Measurements from ENCODE around the gene RNU6-1.

RNU6-1 gene

DNA sequence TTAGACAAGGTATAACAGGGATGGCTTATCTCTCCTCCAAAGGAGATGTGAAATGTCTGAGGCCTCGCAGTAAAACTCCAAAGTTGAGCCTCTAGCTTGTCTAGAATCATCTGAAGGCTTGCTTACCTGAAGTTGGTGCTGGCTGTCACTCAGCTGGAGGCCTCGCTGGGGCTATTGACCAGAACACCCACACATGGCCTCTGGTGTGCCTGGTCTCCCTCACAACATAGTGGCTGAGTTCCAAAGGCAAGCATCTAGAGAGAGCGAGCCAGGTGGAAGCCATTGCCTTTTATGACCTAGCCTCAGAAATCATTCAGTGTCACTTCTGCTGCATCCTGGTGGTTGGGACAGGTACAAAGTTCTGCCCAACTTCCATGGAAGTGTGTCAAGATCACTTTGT lies 17.4 kb upstream of the RNU6-1 start:
- no peaks in the 10 kb centered on the region for H3K4me1 ChIP-seq (ENCODE audit: control insufficient read depth, insufficient read depth, low read length, unreplicated experiment)

GRCh38 chr15:67855842-67856241 lies 16.0 kb upstream of the RNU6-1 start:
- Histone ChIP-seq H3K4me3 (ENCODE audit: low read depth, low read length) (no peak overlapping the region), H2AFZ (ENCODE audit: low read length, unreplicated experiment) (no peak overlapping the region)

More for the DNA sequence above, 17.4 kb upstream of the RNU6-1 start:
- Histone ChIP-seq H3K4me3 (ENCODE audit: low read depth, low read length) (no peak overlapping the region), H3K27ac (ENCODE audit: low read depth, low read length) (no peak overlapping the region), H3K79me2 (ENCODE audit: control insufficient read depth, insufficient read depth, low read length, unreplicated experiment) (no peaks in the 10 kb centered on the region), H2AFZ (ENCODE audit: low read length, unreplicated experiment) (no peak overlapping the region), H3K27me3 (ENCODE audit: insufficient read depth, low read length) (no peaks in the 10 kb centered on the region), H3K36me3 (ENCODE audit: insufficient read depth, low read length) (no peaks in the 10 kb centered on the region)

DNA sequence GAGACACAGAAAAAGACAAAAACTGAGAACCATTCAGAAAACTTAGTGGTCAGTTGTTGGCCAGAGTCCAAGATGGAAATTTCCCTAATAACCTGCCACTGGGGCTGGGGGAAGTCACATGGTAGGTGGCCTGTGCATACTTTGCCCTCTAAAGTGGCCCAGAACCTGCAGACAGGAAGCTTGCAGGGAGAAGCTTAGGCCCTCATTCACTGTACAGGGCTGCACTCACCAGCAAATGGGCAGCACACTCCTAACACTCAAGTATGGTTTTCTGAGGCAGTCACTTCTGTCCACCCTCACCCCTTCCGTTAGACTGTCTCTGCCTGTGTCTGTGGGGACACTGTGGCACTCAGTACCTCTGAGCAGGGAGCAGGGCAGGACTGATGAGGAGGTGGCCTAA lies 14.5 kb upstream of the RNU6-1 start:
- no peaks in the 10 kb centered on the region for H3K79me2 ChIP-seq (ENCODE audit: control insufficient read depth, insufficient read depth, low read length, unreplicated experiment)
- no peaks in the 10 kb centered on the region for H3K27me3 ChIP-seq (ENCODE audit: insufficient read depth, low read length)
- H3K4me3 ChIP-seq (ENCODE audit: low read depth, low read length): no peak overlapping the region
- H3K36me3 ChIP-seq (ENCODE audit: insufficient read depth, low read length): no peaks in the 10 kb centered on the region
- no peak overlapping the region for H2AFZ ChIP-seq (ENCODE audit: low read length, unreplicated experiment)
- H3K4me1 ChIP-seq (ENCODE audit: control insufficient read depth, insufficient read depth, low read length, unreplicated experiment): no peaks in the 10 kb centered on the region
- H3K27ac ChIP-seq (ENCODE audit: low read depth, low read length): no peak overlapping the region

More at GRCh38 chr15:67855842-67856241, 16.0 kb upstream of the RNU6-1 start:
- H3K36me3 ChIP-seq (ENCODE audit: insufficient read depth, low read length): no peaks in the 10 kb centered on the region
- no peak overlapping the region for H3K27ac ChIP-seq (ENCODE audit: low read depth, low read length)
- no peaks in the 10 kb centered on the region for H3K27me3 ChIP-seq (ENCODE audit: insufficient read depth, low read length)
- no peaks in the 10 kb centered on the region for H3K4me1 ChIP-seq (ENCODE audit: control insufficient read depth, insufficient read depth, low read length, unreplicated experiment)
- no peaks in the 10 kb centered on the region for H3K79me2 ChIP-seq (ENCODE audit: control insufficient read depth, insufficient read depth, low read length, unreplicated experiment)

GRCh38 chr15:67853454-67853853 lies 13.6 kb upstream of the RNU6-1 start:
- H3K27me3 ChIP-seq (ENCODE audit: insufficient read depth, low read length): no peaks in the 10 kb centered on the region
- H3K4me3 ChIP-seq (ENCODE audit: low read depth, low read length): no peak overlapping the region
- H3K79me2 ChIP-seq (ENCODE audit: control insufficient read depth, insufficient read depth, low read length, unreplicated experiment): no peaks in the 10 kb centered on the region
- no peaks in the 10 kb centered on the region for H3K4me1 ChIP-seq (ENCODE audit: control insufficient read depth, insufficient read depth, low read length, unreplicated experiment)
- H2AFZ ChIP-seq (ENCODE audit: low read length, unreplicated experiment): no peak overlapping the region
- no peak overlapping the region for H3K27ac ChIP-seq (ENCODE audit: low read depth, low read length)
- no peaks in the 10 kb centered on the region for H3K36me3 ChIP-seq (ENCODE audit: insufficient read depth, low read length)

DNA sequence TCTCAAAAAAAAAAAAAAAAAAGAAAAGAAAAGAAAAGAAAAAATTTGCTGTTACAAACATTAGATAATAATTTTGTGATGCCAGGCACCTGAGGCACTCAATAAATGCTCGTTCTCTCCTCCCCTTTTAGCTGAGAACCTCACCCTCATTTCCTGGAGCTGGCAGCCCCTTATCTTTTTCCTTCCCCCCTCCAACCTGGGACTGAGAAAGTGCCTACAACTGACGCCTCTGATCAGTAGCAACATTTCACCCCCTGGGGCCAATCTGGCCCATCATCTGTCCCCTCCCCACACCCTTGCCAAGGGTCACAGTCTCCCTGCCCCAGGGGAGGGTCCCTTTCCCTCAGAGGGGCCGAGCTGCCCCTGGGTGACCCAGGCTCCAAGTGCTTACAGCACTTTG lies 12.6 kb upstream of the RNU6-1 start:
- Histone ChIP-seq H3K4me3 (ENCODE audit: low read depth, low read length) (no peak overlapping the region), H3K27ac (ENCODE audit: low read depth, low read length) (no peak overlapping the region), H3K27me3 (ENCODE audit: insufficient read depth, low read length) (no peaks in the 10 kb centered on the region), H3K36me3 (ENCODE audit: insufficient read depth, low read length) (no peaks in the 10 kb centered on the region), H3K4me1 (ENCODE audit: control insufficient read depth, insufficient read depth, low read length, unreplicated experiment) (no peaks in the 10 kb centered on the region), H2AFZ (ENCODE audit: low read length, unreplicated experiment) (no peak overlapping the region), H3K79me2 (ENCODE audit: control insufficient read depth, insufficient read depth, low read length, unreplicated experiment) (no peaks in the 10 kb centered on the region)

- Histone ChIP-seq H2AFZ (ENCODE audit: low read length, unreplicated experiment) (no peak overlapping the region), H3K79me2 (ENCODE audit: control insufficient read depth, insufficient read depth, low read length, unreplicated experiment) (no peaks in the 10 kb centered on the region), H3K27ac (ENCODE audit: low read depth, low read length) (no peak overlapping the region), H3K4me1 (ENCODE audit: control insufficient read depth, insufficient read depth, low read length, unreplicated experiment) (no peaks in the 10 kb centered on the region), H3K4me3 (ENCODE audit: low read depth, low read length) (no peak overlapping the region), H3K27me3 (ENCODE audit: insufficient read depth, low read length) (no peaks in the 10 kb centered on the region), H3K36me3 (ENCODE audit: insufficient read depth, low read length) (no peaks in the 10 kb centered on the region)
Measured at GRCh38 chr15:67850994-67851571, 11.2 kb upstream of the RNU6-1 start.

DNA sequence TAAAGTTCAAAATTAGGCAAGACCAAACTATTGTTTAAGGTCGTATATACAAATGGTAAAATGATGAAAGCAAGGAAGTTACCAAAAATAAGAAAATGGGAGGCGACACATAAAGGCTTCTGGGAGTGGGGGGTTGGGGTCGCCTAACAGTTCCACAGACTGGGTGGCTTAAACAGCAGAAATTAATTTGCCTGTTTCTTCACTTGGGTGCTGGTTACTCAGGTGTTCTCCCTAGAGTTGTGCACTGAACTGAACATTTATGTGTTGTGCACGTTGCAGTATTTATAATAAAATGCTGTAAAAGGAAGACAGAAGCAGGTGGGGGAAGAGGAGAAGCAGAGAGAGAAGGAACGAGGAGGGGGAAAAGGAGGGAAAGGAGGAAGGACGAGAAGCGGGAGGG lies 10.5 kb upstream of the RNU6-1 start:
- Histone ChIP-seq H3K4me3 (ENCODE audit: low read depth, low read length) (no peak overlapping the region), H3K36me3 (ENCODE audit: insufficient read depth, low read length) (no peaks in the 10 kb centered on the region), H3K79me2 (ENCODE audit: control insufficient read depth, insufficient read depth, low read length, unreplicated experiment) (no peaks in the 10 kb centered on the region), H3K27ac (ENCODE audit: low read depth, low read length) (no peak overlapping the region), H3K4me1 (ENCODE audit: control insufficient read depth, insufficient read depth, low read length, unreplicated experiment) (no peaks in the 10 kb centered on the region), H3K27me3 (ENCODE audit: insufficient read depth, low read length) (no peaks in the 10 kb centered on the region), H2AFZ (ENCODE audit: low read length, unreplicated experiment) (no peak overlapping the region)

DNA sequence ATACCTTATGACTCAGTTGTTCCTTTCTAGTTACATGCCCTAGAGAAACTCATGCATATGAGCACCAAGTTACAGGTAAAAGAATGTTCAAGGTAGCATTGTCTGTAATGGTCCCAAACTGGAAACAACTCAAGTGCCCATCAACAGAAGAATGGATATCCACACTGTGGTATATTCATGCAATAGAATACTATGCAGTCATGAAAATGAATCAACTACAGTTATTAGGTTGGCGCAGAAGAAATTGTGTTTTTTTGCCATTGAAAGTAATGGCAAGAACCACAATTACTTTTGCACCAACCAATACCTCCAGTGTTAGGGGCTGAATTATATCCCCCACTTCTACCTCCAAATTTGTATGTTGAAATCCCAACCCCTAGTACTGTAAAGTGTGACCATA lies 9.7 kb upstream of the RNU6-1 start:
- H3K27me3 ChIP-seq (ENCODE audit: insufficient read depth, low read length): no peaks in the 10 kb centered on the region
- H3K79me2 ChIP-seq (ENCODE audit: control insufficient read depth, insufficient read depth, low read length, unreplicated experiment): no peaks in the 10 kb centered on the region
- no peak overlapping the region for H3K27ac ChIP-seq (ENCODE audit: low read depth, low read length)
- H2AFZ ChIP-seq (ENCODE audit: low read length, unreplicated experiment): no peak overlapping the region
- no peaks in the 10 kb centered on the region for H3K4me1 ChIP-seq (ENCODE audit: control insufficient read depth, insufficient read depth, low read length, unreplicated experiment)
- H3K4me3 ChIP-seq (ENCODE audit: low read depth, low read length): no peak overlapping the region
- no peaks in the 10 kb centered on the region for H3K36me3 ChIP-seq (ENCODE audit: insufficient read depth, low read length)

DNA sequence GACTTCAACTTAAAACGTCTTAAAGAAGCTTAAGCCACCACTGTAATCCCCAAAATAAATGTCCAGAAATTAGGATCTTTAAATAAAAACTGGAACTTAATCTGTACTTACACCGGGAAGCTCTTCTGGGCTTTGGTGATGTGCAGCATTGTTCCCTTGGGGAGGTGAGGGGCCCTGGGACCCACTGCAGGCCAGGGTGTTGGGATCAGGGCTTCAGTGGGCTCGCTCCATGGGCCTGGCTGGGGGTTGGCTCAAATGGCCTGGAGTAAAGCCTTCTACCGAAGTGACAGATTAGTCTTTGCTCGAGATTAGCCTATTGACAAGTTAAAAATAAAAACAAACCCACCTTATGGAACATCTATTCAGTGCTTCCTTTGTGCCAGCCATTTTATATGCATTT lies 6.1 kb upstream of the RNU6-1 start:
- Histone ChIP-seq H3K4me3 (ENCODE audit: low read depth, low read length) (no peak overlapping the region), H3K4me1 (ENCODE audit: control insufficient read depth, insufficient read depth, low read length, unreplicated experiment) (peaks cover 3% of the 10 kb centered on the region), H2AFZ (ENCODE audit: low read length, unreplicated experiment) (no peak overlapping the region), H3K27me3 (ENCODE audit: insufficient read depth, low read length) (no peaks in the 10 kb centered on the region), H3K27ac (ENCODE audit: low read depth, low read length) (no peak overlapping the region), H3K79me2 (ENCODE audit: control insufficient read depth, insufficient read depth, low read length, unreplicated experiment) (no peaks in the 10 kb centered on the region), H3K36me3 (ENCODE audit: insufficient read depth, low read length) (no peaks in the 10 kb centered on the region)

- Histone ChIP-seq H3K79me2 (ENCODE audit: control insufficient read depth, insufficient read depth, low read length, unreplicated experiment) (no peaks in the 10 kb centered on the region), H3K27ac (ENCODE audit: low read depth, low read length) (no peak overlapping the region), H3K4me3 (ENCODE audit: low read depth, low read length) (no peak overlapping the region), H2AFZ (ENCODE audit: low read length, unreplicated experiment) (no peak overlapping the region), H3K4me1 (ENCODE audit: control insufficient read depth, insufficient read depth, low read length, unreplicated experiment) (peaks cover 3% of the 10 kb centered on the region), H3K36me3 (ENCODE audit: insufficient read depth, low read length) (no peaks in the 10 kb centered on the region), H3K27me3 (ENCODE audit: insufficient read depth, low read length) (no peaks in the 10 kb centered on the region)
Measured at GRCh38 chr15:67843571-67844387, 3.9 kb upstream of the RNU6-1 start.

DNA sequence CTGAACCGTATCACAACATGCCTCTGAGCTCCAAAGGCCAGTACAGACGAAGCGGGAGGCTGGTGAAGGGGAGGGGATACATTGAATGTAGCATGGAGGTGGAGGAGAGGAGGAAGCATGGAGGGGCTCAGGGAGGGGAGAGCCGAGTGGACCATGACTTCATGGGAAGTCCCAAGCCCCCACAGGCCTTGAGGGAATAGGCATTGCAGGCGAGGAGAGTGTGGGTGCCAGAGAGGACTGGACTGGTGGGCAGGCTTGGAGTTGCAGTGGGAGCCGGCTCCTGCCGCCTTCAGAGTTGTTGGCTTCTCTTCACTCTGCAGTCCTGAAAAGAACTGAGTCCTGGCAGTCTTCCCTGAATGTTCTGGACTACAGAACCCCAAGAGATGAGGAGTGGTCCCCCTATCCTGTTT lies 3.3 kb upstream of the RNU6-1 start:
- Histone ChIP-seq H3K4me1 (ENCODE audit: control insufficient read depth, insufficient read depth, low read length, unreplicated experiment) (peaks cover 3% of the 10 kb centered on the region), H3K79me2 (ENCODE audit: control insufficient read depth, insufficient read depth, low read length, unreplicated experiment) (no peaks in the 10 kb centered on the region), H2AFZ (ENCODE audit: low read length, unreplicated experiment) (no peak overlapping the region), H3K4me3 (ENCODE audit: low read depth, low read length) (no peak overlapping the region), H3K27me3 (ENCODE audit: insufficient read depth, low read length) (no peaks in the 10 kb centered on the region), H3K27ac (ENCODE audit: low read depth, low read length) (no peak overlapping the region), H3K36me3 (ENCODE audit: insufficient read depth, low read length) (no peaks in the 10 kb centered on the region)

Measured in ACC112 (cell line).